ENCODE data around the gene CUL4A.

- TF ChIP-seq CTCF (conservative IDR thresholded peaks at IDR 0.05) (no peak), ZFX (IDR thresholded peaks at IDR 0.05) (no peak)
Measured at GRCh38 chr13:113168211-113168610, 41.2 kb upstream of the CUL4A start.
